ENCODE data around the gene LSM10.

The LSM10 gene

DNA sequence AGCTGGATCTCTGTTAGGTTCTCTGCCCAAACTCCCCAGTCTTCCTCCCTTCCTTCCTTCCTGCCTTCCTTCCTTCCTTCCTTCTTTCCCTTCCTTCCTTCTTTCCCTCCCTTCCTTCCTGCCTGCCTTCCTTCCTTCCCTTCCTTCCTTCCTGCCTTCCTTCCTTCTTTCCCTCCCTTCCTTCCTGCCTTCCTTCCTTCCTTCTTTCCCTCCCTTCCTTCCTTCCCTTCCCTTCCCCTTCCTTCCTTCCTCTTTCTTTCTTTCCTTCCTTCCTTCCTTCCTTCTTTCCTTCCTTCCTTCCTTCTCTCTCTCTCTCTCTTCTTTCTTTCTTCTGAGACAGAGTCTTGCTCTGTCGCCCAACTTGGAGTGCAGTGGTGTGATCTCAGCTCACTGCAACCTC, 8.7 kb upstream of the LSM10 start:
- no peak for DNase-seq

DNA sequence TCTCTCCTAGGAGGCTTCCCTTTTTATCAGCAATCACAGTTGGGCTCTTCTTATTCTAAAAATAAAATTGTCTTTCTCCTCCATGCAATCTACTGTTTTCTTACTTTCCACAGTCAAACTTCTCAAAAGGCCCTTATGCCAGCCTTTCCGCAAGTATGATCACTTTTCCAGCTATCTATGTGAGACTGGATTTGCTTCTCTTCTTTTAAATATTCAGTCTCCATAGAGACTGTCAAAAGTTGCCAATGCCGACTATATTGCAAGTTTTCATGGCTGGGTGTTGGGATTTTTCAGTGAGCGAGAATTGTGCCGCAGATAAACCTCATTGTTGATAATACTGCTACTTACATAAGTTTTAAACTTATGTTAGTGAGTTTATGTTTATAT, 4.8 kb upstream of the LSM10 start:
- no peak for DNase-seq

GRCh38 chr1:36401602-36402503, 4.1 kb upstream of the LSM10 start:
- no peak for DNase-seq

GRCh38 chr1:36400825-36401601, 3.3 kb upstream of the LSM10 start:
- peak; percentile 35 for DNase-seq

GRCh38 chr1:36400514-36400824, 2.8 kb upstream of the LSM10 start:
- DNase-seq: no peak

DNA sequence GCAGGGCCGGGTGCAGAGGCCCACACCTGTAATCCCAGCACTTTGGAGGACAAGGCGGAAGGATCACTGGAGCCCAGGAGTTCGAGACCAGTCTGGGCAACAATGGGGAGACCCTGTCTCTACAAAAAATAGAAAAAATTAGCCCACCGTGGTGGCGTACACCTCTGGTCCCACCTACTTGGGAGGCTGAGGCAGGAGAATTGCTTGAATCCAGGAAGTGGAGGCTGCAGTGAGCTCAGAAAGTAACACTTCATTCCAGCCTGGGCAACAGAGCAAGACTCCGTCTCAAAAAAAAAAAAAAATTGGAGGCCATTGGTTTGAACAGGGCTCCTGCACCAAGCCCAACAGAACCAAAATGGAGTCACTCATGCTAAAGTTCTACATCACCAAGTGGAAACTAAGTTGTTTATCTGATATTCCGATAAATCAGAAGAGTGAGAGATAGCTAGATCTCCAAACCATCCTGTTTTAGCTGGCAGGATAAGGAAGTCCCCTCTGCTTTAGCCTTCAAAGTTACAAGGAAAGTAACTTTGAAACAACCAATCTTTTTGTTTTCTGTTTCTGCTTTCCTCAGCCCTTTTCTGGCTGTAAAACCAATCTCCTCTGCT, 766 bp upstream of the LSM10 start:
- DNase-seq: no peak

DNA sequence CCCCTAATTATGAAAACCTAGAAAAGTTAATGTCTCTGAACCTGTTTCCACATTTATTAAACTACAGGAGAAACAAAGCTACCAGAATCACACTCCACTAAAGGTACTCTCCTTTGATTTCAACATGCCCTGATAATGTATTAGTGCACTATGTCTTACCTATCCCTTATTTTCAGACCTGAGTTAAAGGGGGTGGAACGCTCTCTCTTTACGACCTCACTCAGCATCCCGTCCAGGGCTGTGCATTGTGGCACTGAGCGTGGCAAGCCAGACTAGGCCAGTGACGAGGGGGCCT, 678 bp downstream of the LSM10 start:
- DNase-seq: peak; percentile 15

GRCh38 chr1:36396359-36396758, 1.3 kb downstream of the LSM10 start:
- DNase-seq: no peak

DNA sequence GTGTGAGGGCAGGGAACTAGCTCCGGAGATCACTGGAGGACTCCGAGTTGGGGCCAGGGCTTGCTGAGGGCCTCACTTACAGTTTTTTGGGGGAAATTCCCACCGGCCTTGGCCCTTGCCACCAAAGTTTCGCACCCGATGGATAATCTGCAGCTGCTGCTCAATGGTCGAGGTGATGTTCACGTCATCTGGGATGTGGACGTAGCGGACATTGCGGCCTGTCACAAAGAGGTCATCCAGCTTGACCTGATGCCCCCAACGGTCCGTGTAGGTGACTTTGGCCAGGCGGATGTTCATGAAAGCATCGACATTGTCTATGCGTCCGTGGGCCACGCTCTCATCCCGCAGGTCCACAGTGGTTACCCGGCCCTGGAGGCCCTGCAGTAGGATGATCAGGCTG, 4.0 kb downstream of the LSM10 start:
- no peak for DNase-seq

DNA sequence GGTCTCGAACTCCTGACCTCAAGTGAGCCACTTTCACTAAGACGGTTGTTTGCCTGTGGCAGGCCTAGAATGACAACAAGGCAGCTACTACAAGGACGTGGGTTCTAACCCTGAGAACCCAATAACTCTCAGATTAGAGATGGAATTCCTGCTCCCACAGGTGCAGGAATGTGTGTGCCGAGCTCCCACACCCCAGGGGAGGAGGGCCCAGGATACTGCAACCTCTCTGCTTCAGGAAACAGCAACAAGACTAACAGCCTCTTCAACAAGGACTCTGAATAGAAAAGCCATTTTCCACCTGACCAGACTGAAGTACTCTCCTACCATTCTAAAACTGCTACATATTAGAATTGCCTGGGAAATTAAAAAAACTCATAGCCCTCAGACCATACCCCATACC, 4.9 kb downstream of the LSM10 start:
- DNase-seq: no peak

DNA sequence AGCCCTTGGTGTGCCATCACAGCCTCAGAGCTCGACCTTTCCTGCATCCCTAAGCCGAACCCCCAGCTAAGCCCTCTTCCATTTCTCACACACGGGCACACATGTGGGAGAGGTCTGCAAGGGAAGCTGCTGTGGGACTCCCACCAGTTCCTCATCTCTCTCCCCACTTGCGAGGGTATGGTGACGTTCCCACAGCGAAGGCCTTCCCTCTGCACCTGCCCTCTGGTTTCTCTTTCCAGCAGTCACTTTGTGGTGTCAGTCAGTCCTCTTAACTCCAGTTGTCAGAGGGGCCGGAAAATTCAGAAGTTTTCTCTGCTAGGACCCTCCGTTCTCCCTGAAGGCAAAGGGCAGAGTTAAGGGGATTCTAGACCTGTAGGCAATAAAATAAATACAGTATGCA, 6.4 kb downstream of the LSM10 start:
- DNase-seq: no peak

- no peak for DNase-seq
These were observed 7.3 kb downstream of the LSM10 start for GRCh38 chr1:36390411-36390810.

DNA sequence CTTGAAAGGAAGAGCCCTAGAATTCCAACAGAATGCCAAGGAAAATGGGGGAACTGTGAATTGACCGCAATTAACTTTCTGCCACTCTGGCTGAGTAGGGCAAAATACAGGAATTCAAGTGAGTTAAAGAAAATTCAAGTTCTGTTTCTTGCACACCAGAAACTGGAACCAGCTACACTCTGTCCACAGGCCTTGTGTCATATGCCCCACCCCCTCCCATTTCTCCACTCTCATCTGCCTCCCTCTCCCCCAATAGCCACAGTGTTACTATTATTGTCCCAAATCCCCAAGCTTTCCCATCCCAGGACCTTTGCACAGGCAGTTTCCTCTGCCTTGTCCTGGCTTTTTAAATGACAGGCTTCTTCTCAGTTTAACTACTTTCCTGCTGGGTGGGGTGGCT, 7.7 kb downstream of the LSM10 start:
- no peak for DNase-seq

DNA sequence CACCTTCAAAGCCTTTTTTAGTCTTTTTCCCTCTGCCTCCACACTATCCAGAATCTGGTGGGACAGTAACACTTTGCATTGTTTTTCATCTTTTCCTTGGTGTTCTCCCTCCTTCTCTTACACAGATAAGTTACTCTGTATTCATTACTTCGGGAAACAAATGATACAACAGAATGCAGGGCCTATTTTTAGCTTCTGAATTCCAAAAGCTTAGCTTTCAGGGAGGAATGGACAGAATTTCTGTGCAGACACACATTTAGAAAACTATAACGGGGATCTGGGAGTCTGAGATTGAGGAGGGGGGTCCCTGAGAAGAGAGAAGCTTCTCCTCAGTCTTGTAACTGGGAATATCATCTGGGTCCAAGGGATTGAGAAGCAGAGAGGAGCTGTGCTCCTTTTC, 8.4 kb downstream of the LSM10 start:
- DNase-seq: no peak

DNA sequence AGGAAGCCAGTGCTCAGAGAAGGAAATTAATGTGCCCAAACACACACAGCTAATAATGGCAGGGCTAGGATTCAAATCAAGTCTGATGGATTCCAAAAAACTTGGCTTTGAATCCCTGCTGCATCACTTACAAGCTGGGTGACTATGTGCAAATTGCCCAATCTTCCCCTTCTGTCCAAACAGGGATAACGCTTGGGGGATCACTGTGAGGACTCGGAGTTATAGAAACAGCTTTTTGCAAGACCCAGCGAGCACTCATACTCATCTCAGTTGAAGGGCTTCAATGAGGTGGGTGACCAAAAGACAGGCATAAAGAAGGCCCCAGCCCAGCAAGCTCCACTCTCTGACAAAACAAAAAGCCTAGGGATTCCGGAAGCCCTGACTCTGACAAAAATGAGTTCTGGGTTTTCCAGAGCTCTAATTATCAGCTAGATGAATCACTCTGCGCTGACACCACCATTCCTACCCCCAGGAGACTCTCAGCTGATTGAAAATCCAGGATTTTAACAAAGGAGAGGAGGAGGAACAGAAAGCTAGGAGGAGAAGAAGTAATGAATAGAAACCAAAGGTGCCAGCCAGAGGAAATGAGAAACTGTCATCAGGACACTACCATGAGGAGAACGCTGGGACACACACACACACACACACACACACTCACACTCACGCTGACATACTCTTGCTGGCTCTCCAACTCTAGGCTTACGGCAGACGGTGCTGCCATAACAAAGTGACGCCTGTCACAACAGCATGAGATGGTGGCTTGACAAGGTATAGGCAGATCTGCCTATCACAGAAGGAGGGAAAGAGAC, 10.4 kb downstream of the LSM10 start:
- no peak for DNase-seq

GRCh38 chr1:36386265-36387140, 11.2 kb downstream of the LSM10 start:
- DNase-seq: peak; percentile 95

DNA sequence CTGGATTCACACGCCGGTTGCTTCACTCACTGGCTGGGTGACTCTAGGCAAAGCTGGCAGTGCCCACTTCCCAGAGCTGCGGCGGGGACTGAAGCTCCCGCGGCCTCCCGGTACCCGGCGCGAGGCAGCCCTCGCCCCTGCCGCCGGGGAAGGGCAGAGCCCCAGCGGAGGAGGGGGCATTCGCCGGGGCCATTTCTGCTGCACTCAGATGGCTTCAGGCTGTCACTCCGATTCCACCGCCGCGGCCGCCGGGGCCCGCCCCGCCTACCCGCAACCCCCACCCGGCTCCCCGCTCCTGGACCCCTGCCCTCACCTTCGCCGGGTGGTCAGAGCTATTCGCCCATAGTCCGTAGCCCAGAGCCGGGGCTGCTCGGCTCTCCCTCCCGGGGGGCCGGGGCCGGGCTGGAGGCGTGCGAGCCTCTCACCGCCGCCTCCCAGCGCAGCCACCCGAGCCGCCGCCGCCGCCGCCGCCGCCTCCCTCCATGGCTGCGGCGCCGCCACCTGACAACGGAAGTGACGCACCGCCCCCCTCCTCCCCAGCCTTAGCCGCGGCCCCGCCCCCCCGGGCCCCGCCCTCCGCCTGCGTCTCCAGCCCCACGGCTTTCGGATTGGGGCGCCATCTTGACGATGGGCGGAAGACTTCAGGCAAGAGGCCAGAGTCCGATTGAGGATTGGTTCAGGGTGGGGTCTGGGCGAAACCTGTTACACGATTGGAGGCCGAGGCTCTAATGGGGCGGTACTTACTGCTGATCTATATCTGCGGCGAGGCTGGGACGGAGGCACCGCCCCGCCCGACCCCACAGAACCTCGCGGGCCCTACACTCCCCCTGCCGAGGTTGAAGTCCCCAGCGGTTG, 12.1 kb downstream of the LSM10 start, which contains the start of gene STK40:
TSS of gene STK40 (minus strand) at position 515 of the 855 bp plus-strand sequence. CDS start 24,592 bp downstream, outside the sequence.
- DNase-seq: peak; percentile 99

DNA sequence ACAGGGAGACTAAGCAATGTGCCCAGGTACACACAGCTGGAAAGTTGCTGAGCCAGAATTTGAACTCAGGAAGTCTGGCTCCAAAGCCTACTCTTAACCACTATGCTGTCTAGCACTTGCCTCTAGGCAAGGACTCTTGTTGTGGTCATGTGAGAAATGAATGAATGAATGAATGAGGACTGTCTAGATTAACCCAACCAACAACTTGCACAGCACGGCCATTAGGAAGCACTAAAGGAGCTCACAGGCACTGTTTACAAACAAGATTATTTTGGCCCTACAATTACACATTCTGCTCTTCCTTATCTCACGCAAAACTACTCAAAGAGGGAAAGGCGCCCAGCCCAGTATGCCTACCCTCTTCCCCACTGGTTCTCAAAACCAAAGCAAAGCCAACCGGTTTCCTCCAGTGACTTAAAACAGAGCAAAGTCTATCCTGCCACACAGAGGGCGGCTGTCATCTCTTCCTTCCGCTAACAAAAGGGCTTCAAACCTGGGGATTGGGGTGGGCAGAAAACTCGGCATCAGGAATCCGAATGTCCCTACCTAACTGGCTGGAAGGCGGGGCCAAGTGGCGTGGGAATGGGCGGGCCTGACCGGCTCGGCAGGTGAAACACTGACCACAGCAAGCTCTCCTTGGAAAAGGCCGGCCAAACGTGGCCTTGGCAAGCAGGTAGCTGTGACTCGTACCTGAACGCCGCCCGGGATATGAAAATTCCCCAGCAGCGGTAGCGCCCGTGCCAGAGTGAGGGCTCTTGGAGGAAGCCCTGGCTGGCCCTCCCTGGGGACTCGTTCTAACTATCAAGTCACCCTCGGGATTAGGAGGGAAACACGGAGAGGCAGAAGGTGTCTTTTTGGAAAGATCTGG, 12.9 kb downstream of the LSM10 start:
- DNase-seq: peak; percentile 46

- DNase-seq: no peak
These were observed 14.5 kb downstream of the LSM10 start for GRCh38 chr1:36383240-36383639.

- DNase-seq: no peak
These were observed 15.0 kb downstream of the LSM10 start for GRCh38 chr1:36382669-36383068.
